Measurements from ENCODE around the gene LDHAL6A. TPM values are rescaled to one million over a fixed set of nuclear protein-coding genes. Genes with fewer than 3 reads are reported as not detected.

The LDHAL6A gene
- total RNA-seq, 2 experiments from 2014 or later = 0.19 TPM; not detected in 1

DNA sequence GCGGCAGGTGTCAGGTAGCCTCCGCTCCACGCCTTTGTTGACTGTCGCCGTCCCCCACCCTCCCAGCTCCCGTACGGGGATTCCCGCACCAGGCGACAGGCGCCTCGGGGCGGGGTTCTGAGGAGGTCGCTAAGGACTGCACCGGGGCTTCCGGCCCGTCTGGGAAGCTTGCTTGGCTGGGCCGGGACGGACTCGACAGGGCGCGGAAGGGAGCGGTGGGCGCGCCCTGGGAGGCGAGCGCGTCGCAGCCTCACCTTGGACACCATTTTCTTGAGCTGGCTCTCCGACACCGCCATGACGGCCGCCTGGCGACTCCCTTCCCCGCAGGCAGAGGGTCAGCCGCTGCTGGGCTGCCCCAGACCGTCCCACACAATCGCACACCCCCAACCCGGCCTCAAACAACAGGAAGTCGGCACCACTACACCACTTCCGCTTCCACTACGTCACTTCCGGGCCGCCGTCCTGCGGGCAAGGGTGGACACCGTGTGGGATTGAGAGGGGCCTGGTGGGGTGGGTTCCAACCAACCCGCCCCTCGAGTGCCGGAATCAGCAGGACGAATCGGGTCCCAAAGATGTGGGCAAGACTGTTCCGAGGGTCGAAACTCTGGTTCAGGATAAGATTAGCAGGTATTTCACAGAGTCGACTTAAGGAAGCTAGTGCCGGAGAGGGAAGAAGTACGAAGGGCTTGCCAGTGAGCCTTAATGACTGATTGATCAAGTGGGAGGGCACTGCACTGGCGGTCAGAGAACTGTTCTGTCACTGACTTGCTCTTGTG is 71.1 kb downstream of the LDHAL6A start, which contains the start of gene TSG101:
TSG101 (minus strand) TSS at position 422 of the 776 bp plus-strand sequence; CDS start at position 296, 126 bp downstream.
- Mint-ChIP-seq H3K27ac (peak within 1 kb of the TSS; percentile 100), H3K36me3 (peaks cover 5% of the 10 kb centered on the region), H3K9me3 (no peaks in the 10 kb centered on the region), H3K4me3 (peak within 1 kb of the TSS; percentile 100), H3K27me3 (no peaks in the 10 kb centered on the region), H3K4me1 (ENCODE audit: low read depth) (peaks cover 47% of the 10 kb centered on the region)
- ChIA-PET CTCF (interaction anchor here (0.5 to 4.0 kb wide), 17 partner anchors 9 to 535 kb away, joined by 3 to 17 read pairs (median 4); partner anchors contain the start of genes SAAL1 and SPTY2D1), POLR2A (interaction anchor here (0.5 to 3.6 kb wide), 19 partner anchors 11 to 517 kb away, joined by 3 to 28 read pairs (median 5); partner anchors contain the start of genes GTF2H1, HPS5, LDHA and SPTY2D1)
- peak; percentile 95 for DNase-seq
- intact Hi-C loops (cut with micrococcal nuclease) = loop anchor here (1.0 to 5.0 kb wide), 10 partner anchors 61 to 420 kb away; partner anchors contain the start of genes GTF2H1, HPS5, LDHA and SAAL1

DNA sequence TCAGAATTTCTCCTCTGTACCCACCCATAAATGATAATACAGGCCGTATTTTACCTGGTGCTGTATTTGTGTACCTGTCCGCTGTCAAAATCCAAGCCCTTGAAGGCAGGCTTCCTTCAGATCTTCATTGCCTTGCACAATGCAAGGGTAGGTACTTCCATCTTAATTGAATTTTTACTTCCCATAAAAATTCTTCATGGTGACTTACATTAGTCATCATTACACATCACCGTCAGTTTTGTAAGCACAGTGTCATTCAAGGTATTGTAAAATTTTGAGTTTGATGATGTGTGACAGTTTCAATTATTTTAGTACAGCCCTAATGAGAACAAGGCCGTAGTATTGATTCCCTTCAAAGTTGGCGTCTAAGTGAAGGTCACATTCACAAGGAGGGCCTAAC is 71.9 kb downstream of the LDHAL6A start:
- peak overlapping the region; percentile 100 for H3K27ac Mint-ChIP-seq
- peaks cover 39% of the 10 kb centered on the region for H3K4me1 Mint-ChIP-seq (ENCODE audit: low read depth)
- H3K36me3 Mint-ChIP-seq = peaks cover 5% of the 10 kb centered on the region
- intact Hi-C loops (cut with micrococcal nuclease) = loop anchor here (1.0 to 5.0 kb wide), 6 partner anchors 60 to 237 kb away; partner anchors contain the start of genes GTF2H1 and HPS5
- no peaks in the 10 kb centered on the region for H3K27me3 Mint-ChIP-seq
- no peaks in the 10 kb centered on the region for H3K9me3 Mint-ChIP-seq
- POLR2A ChIA-PET = interaction anchor here (0.8 to 3.6 kb wide), 9 partner anchors 15 to 205 kb away, joined by 3 to 28 read pairs (median 10); partner anchors contain the start of genes GTF2H1, HPS5, LDHA and SPTY2D1
- CTCF ChIA-PET = interaction anchor here (0.5 to 4.0 kb wide), 7 partner anchors 13 to 421 kb away, joined by 3 to 16 read pairs (median 5); partner anchors contain the start of gene SAAL1
- peak overlapping the region; percentile 100 for H3K4me3 Mint-ChIP-seq
- DNase-seq = no peak

Other genes with a start within 250 kb of the LDHAL6A start
- not detected for gene SAA4, start 219.1 kb upstream of the LDHAL6A start, total RNA-seq
- not detected for gene SAA2, start 207.2 kb upstream of the LDHAL6A start, total RNA-seq
- gene SAA1, start 189.6 kb upstream of the LDHAL6A start, total RNA-seq = not detected
- gene HPS5, start 133.7 kb upstream of the LDHAL6A start, total RNA-seq = 10 to 100 TPM; 19.9 to 20.9 TPM
- 10 to 100 TPM; 37.3 to 39.5 TPM for gene GTF2H1, start 133.3 kb upstream of the LDHAL6A start, total RNA-seq
- 1,000 to 10,000 TPM; 1,556 to 1,579 TPM for gene LDHA, start 61.3 kb upstream of the LDHAL6A start, total RNA-seq
- gene LDHC, start 43.5 kb upstream of the LDHAL6A start, total RNA-seq = not detected
- 10 to 100 TPM; 41.7 to 45.6 TPM for gene TSG101, start 71.1 kb downstream of the LDHAL6A start, total RNA-seq
- gene UEVLD, start 132.9 kb downstream of the LDHAL6A start, total RNA-seq = 10 to 100 TPM; 20.9 to 26.2 TPM
- gene MISFA, start 143.9 kb downstream of the LDHAL6A start, total RNA-seq = 1 to 10 TPM; 2.2 to 2.9 TPM
- 10 to 100 TPM; 18.7 to 23.4 TPM for gene SPTY2D1, start 178.5 kb downstream of the LDHAL6A start, total RNA-seq
- under 1 TPM; 0.50 to 0.65 TPM for gene TMEM86A, start 242.9 kb downstream of the LDHAL6A start, total RNA-seq

Data from activated CD4-positive, alpha-beta memory T cell treated with anti-CD3 and anti-CD28 coated beads for 36 hours (primary cell).